GM21576 (cell line): Measurements from ENCODE around the gene ROBO1.

ENCODE experiments used
- ATAC-seq: cut with Tn5 transposase; IDR thresholded peaks from one replicate; pipeline ENCODE4 v1.9.1; 2021; ENCODE audit warnings: mild to moderate bottlenecking, moderate library complexity; ENCODE audit not compliant: unreplicated experiment

The ROBO1 gene

GRCh38 chr3:78823434-78823833 is 944.4 kb downstream of the ROBO1 start:
- no peak for ATAC-seq

DNA sequence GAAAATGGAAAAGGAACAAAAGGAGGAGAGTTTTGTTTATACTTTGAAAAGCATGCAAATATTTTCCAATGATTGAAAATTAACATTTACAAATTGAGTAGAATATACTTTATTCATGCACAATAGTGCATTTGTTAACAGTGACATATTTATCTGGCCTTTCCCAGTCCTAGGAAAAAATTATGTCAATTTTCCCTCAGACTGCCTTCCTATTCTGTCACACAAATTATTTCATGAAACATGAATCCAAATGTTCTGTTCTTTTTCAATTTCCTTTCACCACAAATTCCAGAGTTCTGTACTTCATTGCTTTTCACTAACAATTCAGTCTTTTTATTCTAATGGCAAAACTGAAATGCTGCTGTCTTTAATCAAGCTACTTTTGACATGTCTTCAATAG is 945.1 kb downstream of the ROBO1 start:
- no peak for ATAC-seq

GRCh38 chr3:78820542-78820941 is 947.3 kb downstream of the ROBO1 start:
- no peak for ATAC-seq

- ATAC-seq: no peak
Measured at GRCh38 chr3:78818161-78818985, 949.4 kb downstream of the ROBO1 start.

DNA sequence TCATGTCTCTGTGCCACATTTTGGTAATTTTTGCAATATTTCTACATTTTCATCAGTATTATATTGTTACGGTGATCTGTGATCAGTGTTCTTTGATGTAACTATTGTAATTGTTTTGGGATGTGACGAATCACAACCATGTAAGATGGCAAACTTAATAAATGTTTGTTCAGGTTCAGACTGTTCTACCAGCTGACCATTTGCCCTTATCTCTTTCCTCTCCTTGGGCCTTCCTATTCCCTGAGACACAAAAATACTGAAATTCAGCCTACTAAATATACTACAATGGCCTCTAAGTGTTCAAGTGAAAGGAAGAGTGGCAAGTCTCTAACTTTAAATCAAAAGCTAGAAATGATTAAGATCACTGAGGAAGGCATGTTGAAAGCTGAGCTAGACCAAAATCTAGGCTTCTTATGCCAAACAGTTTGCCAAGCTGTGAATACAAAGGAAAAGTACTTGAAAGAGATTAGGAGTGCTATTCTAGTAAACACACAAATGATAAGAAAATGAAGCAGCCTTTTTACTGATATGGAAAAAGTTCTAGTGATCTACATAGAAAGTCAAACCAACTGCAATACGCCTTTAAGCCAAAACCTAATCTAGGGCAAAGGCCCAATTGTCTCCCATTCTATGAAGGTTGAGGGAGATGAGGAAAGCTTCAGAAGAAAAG is 952.8 kb downstream of the ROBO1 start:
- no peak for ATAC-seq

DNA sequence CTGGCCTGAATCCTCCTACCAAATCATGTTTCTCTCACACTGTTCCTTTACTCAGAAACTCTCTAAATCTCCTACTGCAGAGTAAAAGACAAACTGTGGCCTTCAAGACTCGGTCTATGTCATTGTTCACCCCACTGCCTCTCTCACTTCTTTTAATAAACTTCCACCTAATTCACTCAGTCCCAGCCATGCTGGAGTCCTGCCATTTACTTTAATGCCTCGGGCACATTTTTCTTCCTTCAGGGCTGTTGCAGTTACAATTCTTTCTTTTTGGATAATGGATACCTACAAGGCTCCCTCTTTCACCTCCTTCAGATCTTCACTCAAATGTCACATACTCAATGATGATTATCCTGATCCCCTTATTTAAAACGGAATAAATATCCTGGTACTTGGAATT is 955.6 kb downstream of the ROBO1 start:
- ATAC-seq: no peak

GRCh38 chr3:78809966-78810365 is 957.8 kb downstream of the ROBO1 start:
- no peak for ATAC-seq

- ATAC-seq: no peak
Measured at GRCh38 chr3:78804251-78805037, 963.4 kb downstream of the ROBO1 start.

DNA sequence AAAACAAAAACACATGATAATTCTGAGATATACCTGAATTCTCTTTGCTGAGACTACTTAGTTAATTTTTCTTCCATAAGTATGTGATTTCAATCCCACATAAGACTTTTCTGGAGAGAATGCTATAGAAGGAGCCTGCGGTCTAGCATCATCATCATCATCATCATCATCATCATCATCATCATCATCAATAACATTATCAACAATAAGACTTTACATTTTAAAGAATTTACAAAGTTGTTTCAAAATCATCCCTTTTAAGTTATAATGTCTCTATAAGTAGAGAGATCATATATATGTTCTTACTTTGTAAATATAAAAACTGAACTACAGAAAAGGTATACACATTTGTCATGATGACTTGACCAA is 965.3 kb downstream of the ROBO1 start:
- ATAC-seq: no peak

GRCh38 chr3:78801926-78802561 is 965.8 kb downstream of the ROBO1 start:
- no peak for ATAC-seq

GRCh38 chr3:78799681-78800080 is 968.1 kb downstream of the ROBO1 start:
- no peak for ATAC-seq

- no peak for ATAC-seq
Measured at GRCh38 chr3:78798266-78798832, 969.4 kb downstream of the ROBO1 start.

- ATAC-seq: no peak
Measured at GRCh38 chr3:78794431-78794830, 973.4 kb downstream of the ROBO1 start.

DNA sequence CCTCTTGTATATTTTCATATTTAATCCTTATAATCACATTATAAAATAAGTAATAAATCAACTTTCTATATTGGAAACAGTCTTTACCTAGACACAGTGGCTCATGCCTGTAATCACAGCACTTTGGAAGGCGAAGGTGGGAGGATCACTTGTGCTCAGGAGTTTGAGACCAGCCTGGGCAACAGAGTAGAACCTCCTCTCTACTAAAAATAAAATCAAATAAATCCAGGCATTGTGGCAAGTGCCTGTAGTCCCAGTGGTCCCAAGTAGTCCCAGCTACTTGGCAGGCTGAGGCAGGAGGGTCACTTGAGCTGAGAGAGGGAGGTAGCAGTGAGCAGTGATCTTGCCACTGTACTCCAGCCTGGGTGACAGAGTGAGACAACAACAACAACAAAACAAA is 975.1 kb downstream of the ROBO1 start:
- ATAC-seq: no peak

GRCh38 chr3:78792212-78792611 is 975.6 kb downstream of the ROBO1 start:
- ATAC-seq: no peak

DNA sequence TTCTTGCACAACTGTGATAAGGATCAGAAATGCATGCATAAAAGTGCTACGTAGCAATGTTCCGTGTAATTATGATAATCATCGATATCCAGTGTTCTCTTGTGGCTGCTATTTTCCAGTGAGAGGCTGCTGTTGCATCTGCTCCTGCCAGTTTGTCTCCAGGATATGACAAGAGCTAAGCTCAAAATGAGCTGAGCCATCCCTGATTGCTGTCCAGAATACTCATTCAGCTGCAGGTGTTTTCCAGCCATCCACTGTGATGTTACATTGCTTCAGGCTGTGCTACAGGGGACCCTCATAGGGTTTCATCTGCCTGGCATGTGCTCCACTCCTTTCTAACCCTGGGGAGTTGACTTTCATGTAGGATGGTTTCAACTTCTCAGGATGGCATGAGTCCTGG is 976.0 kb downstream of the ROBO1 start:
- no peak for ATAC-seq

GRCh38 chr3:78788839-78789238 is 979.0 kb downstream of the ROBO1 start:
- no peak for ATAC-seq

- no peak for ATAC-seq
Measured at GRCh38 chr3:78785004-78785403, 982.8 kb downstream of the ROBO1 start.

- ATAC-seq: no peak
Measured at GRCh38 chr3:78781351-78781750, 986.4 kb downstream of the ROBO1 start.

DNA sequence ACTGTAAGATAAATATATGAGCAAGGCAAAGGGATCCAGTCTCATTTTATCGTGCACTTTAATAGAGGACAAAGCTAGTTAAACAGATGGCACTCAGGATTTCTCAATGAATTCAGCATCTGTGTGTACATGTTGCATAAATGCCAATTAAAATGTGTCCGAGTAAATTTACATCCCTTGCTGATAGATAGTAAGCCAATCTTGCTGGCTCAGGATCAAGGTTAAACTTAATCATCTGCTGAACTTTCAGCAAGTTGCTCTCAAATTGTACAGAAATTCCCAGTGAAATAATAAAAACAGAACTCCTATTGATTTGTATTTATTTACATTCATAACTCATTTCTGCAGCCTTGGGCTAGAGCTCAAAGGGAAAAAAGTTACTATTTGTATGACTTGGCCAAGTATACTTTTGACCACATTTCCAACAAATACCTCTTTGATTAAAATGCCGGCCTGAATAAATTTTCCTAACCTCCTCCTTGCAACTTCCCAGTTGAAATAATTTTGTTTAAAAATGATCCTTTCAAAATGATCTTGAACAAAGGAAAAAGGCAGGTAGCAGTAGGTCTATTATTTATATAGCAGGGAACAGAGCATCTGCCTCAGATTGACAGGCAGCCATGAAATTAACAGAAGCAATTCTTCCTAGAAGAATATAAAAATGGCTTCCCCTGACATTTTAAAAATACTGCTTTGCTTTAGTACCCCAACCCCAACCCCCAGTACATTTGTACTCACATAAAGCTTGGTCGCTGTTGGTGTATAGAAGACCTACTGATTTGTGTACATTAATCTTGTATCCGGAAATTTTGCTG is 1001.9 kb downstream of the ROBO1 start:
- ATAC-seq: no peak
